Measurements from ENCODE around the gene PEX11G.

- TF ChIP-seq CTCF (IDR thresholded peaks at IDR 0.05) (no peak), MAFK (IDR thresholded peaks at IDR 0.05; ENCODE audit: partially characterized antibody) (no peak), JUN (IDR thresholded peaks at IDR 0.05) (no peak), NR3C1 (IDR thresholded peaks at IDR 0.05) (no peak), RCOR1 (IDR thresholded peaks at IDR 0.05; ENCODE audit: low read depth, low read length) (no peak), BHLHE40 (IDR thresholded peaks at IDR 0.05; ENCODE audit: low read depth, low read length) (no peak), ESRRA (IDR thresholded peaks at IDR 0.05; ENCODE audit: borderline replicate concordance, low read length) (no peak), SMC3 (IDR thresholded peaks at IDR 0.05) (no peak)
These were observed 21.5 kb downstream of the PEX11G start for GRCh38 chr19:7467009-7467989.
